Breast epithelium (tissue), 4 donors: ENCODE data around the gene CHERP. TPM values are rescaled to one million over a fixed set of nuclear protein-coding genes. Genes with fewer than 3 reads are reported as not detected.
"Not testable (repeated sequence)": the region's sequence is repeated elsewhere in the genome, so short reads cannot be mapped to it uniquely, and the experiment has no call there.

Experiments
- DNase-seq, 2 donors: peaks; one replicate each; pipeline ENCODE4 v3.0.0-alpha.2; 2019; ENCODE audit warnings: low spot score in 2 of 2
- H3K27ac ChIP-seq, 2 donors: fragments of 200-600 bp; sonication (generic) in 1 of 2; one replicate each; pipeline ENCODE4 v1.5.1; 2016 to 2019; ENCODE audit warnings: mild to moderate bottlenecking in 1 of 2
- H3K27me3 ChIP-seq, 2 donors: fragments of 200-600 bp; sonication (generic) in 1 of 2; one replicate each; pipeline versions ENCODE4 v1.5.1 to v1.6.0; 2017 to 2019; ENCODE audit warnings: control low read depth in 1 of 2, mild to moderate bottlenecking in 1 of 2
- H3K36me3 ChIP-seq: fragments of 200-600 bp; one replicate; pipeline ENCODE4 v1.5.1; 2019
- H3K4me1 ChIP-seq, 2 donors: fragments of 200-600 bp; sonication (generic); one replicate each; pipeline ENCODE4 v1.5.1; 2016 to 2019; ENCODE audit warnings: control low read depth in 1 of 2
- H3K4me3 ChIP-seq, 3 donors: fragments of 200-600 bp; sonication (generic); 1 replicate in 2 of 3; 2 replicates in 1 of 3; pipeline ENCODE4 v1.5.1; 2016 to 2019; ENCODE audit warnings: mild to moderate bottlenecking in 3 of 3, moderate library complexity in 2 of 3
- H3K9me3 ChIP-seq, 2 donors: fragments of 200-600 bp; sonication (generic) in 1 of 2; one replicate each; pipeline ENCODE4 v1.5.1; 2016 to 2019; ENCODE audit warnings: control low read depth in 1 of 2
- POLR2A ChIP-seq: fragments of 450-650 bp; IDR thresholded peaks from one replicate; pipeline ENCODE4 v1.6.1; 2016; ENCODE audit warnings: antibody characterized with exemption, mild to moderate bottlenecking, moderate library complexity
- POLR2AphosphoS5 ChIP-seq, 3 donors: sonication (generic); formaldehyde crosslinking; IDR thresholded peaks; one replicate each; pipeline ENCODE4 v1.6.1; 2017; ENCODE audit warnings: antibody characterized with exemption in 3 of 3
- intact Hi-C: fragments of 100-400 bp; cut with DNase I; formaldehyde crosslinking; loops from one replicate; pipeline ENCODE4 v1.15.1; 2023; ENCODE audit warnings: low total_unique reads
- total RNA-seq, 3 donors: library from RNA; depleted of rRNA; stranded (reverse); fragments of >200 nt; gene quantifications; one replicate each; pipeline ENCODE4 v1.1.0, GENCODE V29; 2016
- TF ChIP-seq, protein P1 (sequence below), 3 donors: fragments of 450-650 bp; IDR thresholded peaks; one replicate each; pipeline ENCODE4 v1.5.1; 2016 to 2017; ENCODE audit warnings: antibody characterized with exemption in 3 of 3, mild to moderate bottlenecking in 3 of 3, moderate library complexity in 3 of 3

Gene CHERP
- total RNA-seq, 3 donors from 2014 or later: 6.7 to 9.2 (median 8.0) TPM

DNA sequence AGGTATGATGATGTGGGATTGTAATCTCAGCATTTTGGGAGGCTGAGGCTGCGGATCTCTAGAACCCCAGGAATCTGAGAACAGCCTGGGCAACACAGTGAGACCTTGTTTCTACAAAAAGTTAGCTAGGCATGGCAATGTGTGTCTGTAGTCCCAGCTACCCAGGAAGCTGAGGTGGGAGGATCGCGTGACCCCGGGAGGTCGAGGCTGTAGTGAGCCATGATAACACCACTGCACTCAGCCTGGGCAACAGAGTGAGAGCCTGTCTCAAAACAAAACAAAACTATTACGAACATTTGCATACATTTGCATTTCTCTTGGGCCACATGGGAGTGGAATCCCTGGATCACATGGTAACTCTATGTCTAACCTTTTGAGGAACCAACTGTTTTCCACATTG is 44.4 kb downstream of the CHERP start:
- intact Hi-C loops: loop anchor here (2.0 kb wide), 1 partner anchor 75 kb away; the partner anchor contains the start of gene SLC35E1
- TF ChIP-seq, protein P1, sequence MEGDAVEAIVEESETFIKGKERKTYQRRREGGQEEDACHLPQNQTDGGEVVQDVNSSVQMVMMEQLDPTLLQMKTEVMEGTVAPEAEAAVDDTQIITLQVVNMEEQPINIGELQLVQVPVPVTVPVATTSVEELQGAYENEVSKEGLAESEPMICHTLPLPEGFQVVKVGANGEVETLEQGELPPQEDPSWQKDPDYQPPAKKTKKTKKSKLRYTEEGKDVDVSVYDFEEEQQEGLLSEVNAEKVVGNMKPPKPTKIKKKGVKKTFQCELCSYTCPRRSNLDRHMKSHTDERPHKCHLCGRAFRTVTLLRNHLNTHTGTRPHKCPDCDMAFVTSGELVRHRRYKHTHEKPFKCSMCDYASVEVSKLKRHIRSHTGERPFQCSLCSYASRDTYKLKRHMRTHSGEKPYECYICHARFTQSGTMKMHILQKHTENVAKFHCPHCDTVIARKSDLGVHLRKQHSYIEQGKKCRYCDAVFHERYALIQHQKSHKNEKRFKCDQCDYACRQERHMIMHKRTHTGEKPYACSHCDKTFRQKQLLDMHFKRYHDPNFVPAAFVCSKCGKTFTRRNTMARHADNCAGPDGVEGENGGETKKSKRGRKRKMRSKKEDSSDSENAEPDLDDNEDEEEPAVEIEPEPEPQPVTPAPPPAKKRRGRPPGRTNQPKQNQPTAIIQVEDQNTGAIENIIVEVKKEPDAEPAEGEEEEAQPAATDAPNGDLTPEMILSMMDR (IDR thresholded peaks at IDR 0.05): no peak
- no peak for TF ChIP-seq POLR2A
- no peak for TF ChIP-seq POLR2AphosphoS5 (IDR thresholded peaks at IDR 0.05)
- H3K36me3 ChIP-seq: no peaks in the 10 kb centered on the region
- no peaks in the 10 kb centered on the region for H3K4me1 ChIP-seq
- no peak overlapping the region for H3K27ac ChIP-seq
- DNase-seq: no peak
- no peaks in the 10 kb centered on the region for H3K27me3 ChIP-seq
- no peaks in the 10 kb centered on the region for H3K9me3 ChIP-seq
- no peak overlapping the region for H3K4me3 ChIP-seq

DNA sequence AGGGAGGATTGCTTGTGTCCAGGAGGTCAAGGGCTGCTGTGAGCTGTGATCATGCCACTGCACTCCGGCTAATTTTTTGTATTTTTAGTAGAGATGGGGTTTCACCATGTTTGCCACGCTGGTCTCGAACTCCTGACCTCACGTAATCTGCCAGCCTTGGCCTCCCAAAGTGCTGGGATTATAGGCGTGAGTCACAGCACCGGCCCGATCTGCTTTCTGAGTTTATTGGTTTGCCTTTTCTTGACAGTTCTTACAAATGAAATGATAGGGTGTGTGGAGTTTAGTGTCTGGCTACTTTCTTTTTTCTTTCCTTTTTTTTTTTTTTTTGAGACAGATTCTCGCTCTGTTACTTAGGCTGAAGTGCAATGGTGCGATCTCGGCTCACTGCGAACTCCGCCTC is 45.2 kb downstream of the CHERP start:
- H3K36me3 ChIP-seq: no peaks in the 10 kb centered on the region
- H3K4me1 ChIP-seq: no peaks in the 10 kb centered on the region
- no peaks in the 10 kb centered on the region for H3K9me3 ChIP-seq
- intact Hi-C loops: no loop called here
- peak overlapping the region in 1 of 2 donors; percentile 81 for H3K27ac ChIP-seq
- DNase-seq: no peak
- H3K4me3 ChIP-seq: peak overlapping the region; percentile 76 to 85 (median 77)
- no peaks in the 10 kb centered on the region for H3K27me3 ChIP-seq
- no peak for TF ChIP-seq POLR2AphosphoS5 (IDR thresholded peaks at IDR 0.05)

DNA sequence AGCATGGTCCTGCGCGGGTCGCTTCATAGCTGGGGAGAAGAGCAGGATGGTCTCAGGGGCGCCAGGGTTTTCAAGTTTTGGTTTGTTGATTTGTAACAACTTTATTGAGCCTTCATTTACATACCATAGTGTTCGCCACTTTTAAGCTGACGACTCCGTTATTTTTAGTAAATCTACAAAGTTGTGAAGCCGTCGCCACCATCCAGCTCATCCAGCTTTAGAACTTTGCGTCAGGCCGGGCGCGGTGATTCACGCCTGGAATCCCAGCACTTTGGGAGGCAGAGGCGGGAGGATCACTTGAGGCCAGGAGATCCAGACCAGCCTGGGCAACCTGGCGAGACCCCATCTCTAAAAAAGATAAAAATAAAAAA is 45.6 kb downstream of the CHERP start:
- intact Hi-C loops: no loop called here
- Histone ChIP-seq H3K9me3 (no peaks in the 10 kb centered on the region), H3K36me3 (no peaks in the 10 kb centered on the region), H3K4me1 (no peaks in the 10 kb centered on the region), H3K4me3 (peak overlapping the region; percentile 76 to 85 (median 77)), H3K27ac (peak overlapping the region; percentile 60 to 81), H3K27me3 (no peaks in the 10 kb centered on the region)
- TF ChIP-seq POLR2A: no peak
- TF ChIP-seq, protein P1 (IDR thresholded peaks at IDR 0.05): no peak
- no peak for TF ChIP-seq POLR2AphosphoS5 (IDR thresholded peaks at IDR 0.05)
- no peak for DNase-seq

DNA sequence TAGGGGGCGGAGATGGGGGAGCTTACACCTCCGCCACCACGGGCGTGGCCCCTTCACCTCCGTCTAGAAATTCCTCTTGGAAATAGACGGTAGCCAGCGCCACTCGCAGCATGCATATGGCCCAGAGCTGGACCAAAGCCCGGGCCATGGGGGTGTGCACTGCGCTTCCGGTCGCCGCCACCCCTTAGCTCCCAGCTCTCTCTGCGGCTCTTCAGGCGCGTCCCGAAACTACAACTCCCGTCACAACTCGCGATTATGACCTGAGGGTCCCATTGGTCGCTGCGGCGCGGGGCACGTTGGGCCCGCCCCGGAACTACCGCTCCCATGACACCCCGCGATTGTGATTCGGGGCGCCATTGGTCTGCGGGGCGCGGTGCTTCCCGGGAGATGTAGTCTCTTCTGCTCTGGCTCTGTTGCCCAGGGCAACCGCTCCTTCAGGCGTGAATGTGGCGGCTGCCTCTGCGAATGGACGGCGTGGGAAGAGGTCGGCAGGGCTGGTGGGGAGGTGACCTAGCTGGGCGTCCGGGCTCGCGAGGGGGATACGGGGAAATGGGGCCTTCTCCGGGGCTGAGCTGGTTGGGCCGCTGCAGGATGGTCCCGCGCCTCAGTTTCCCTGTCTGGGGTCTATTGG is 46.1 kb downstream of the CHERP start, which contains the start of the genes C19orf44 and CALR3:
C19orf44 (plus strand) TSS at position 413 of the 631 bp plus-strand sequence. CDS start 4,399 bp downstream, outside the sequence.
CALR3 (minus strand) TSS at position 186 of the 631 bp plus-strand sequence; CDS start at position 148, 38 bp downstream.
- TF ChIP-seq POLR2AphosphoS5 (IDR thresholded peaks at IDR 0.05) (peak; percentile 67 to 77 (median 67)), POLR2A (no peak)
- TF ChIP-seq, protein P1 (IDR thresholded peaks at IDR 0.05): peak; percentile 26 to 44 (median 40)
- DNase-seq: peak; percentile 97 to 98
- Histone ChIP-seq H3K4me1 (no peaks in the 10 kb centered on the region), H3K4me3 (peak within 1 kb of the TSS; percentile 76 to 85 (median 77)), H3K27me3 (no peaks in the 10 kb centered on the region), H3K9me3 (no peaks in the 10 kb centered on the region), H3K27ac (peak within 1 kb of the TSS; percentile 60 to 81), H3K36me3 (no peaks in the 10 kb centered on the region)
- intact Hi-C loops: no loop called here

DNA sequence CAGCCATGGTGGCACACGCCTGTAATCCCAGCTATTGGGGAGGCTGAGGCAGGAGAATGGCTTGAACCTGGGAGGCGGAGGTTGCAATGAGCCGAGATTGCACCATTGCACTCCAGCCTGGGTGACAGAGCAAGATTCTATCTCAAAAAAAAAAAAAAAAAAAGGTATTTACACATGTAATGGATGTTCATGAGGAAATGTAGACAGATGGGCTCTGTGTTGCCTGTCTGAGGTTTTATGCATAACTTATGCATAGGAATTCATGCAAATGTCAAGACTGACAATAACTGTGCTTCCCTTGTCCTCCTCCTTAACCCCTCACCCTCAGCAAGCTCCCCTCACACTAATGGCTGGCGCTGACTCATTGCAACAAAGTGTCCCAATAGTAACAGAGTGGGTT is 55.8 kb downstream of the CHERP start:
- H3K27me3 ChIP-seq, DNase-seq, H3K27ac ChIP-seq, intact Hi-C loops, H3K4me1 ChIP-seq, H3K9me3 ChIP-seq, H3K36me3 ChIP-seq, H3K4me3 ChIP-seq: not testable (repeated sequence)

DNA sequence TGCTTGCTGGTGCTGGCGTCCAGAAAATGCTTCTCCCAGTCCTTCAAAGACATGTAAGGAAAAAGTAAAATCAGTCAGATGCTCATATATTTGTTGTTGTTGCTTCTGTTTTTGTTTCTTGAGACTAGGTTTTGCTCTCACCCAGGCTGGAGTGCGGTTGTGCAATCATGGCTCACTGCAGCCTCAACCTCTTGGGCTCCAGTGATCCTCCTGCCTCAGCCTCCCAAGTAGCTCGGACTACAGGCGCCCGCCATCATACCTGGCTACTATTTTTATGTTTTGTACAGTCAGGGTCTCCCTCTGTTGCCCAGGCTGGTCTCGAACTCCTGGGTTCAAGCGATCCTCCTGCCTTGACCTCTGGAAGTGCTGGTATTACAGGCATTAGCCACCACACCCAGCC is 59.5 kb downstream of the CHERP start:
- H3K4me1 ChIP-seq: no peaks in the 10 kb centered on the region
- no peaks in the 10 kb centered on the region for H3K9me3 ChIP-seq
- TF ChIP-seq POLR2AphosphoS5 (IDR thresholded peaks at IDR 0.05) (no peak), POLR2A (no peak)
- TF ChIP-seq, protein P1 (IDR thresholded peaks at IDR 0.05): no peak
- intact Hi-C loops: no loop called here
- no peak for DNase-seq
- no peak overlapping the region for H3K4me3 ChIP-seq
- no peaks in the 10 kb centered on the region for H3K36me3 ChIP-seq
- no peak overlapping the region for H3K27ac ChIP-seq
- no peaks in the 10 kb centered on the region for H3K27me3 ChIP-seq
